C4-2B (cell line): ENCODE data around the gene PRKCE.

Source experiments
- ZFX ChIP-seq: fragments of 450-650 bp; IDR thresholded peaks from 2 replicates; pipeline ENCODE4 v1.6.1; 2017
- TF ChIP-seq, protein P1 (sequence below): fragments of 450-650 bp; conservative IDR thresholded peaks from 2 replicates; pipeline ENCODE4 v1.5.1; 2017; ENCODE audit warnings: mild to moderate bottlenecking

DNA sequence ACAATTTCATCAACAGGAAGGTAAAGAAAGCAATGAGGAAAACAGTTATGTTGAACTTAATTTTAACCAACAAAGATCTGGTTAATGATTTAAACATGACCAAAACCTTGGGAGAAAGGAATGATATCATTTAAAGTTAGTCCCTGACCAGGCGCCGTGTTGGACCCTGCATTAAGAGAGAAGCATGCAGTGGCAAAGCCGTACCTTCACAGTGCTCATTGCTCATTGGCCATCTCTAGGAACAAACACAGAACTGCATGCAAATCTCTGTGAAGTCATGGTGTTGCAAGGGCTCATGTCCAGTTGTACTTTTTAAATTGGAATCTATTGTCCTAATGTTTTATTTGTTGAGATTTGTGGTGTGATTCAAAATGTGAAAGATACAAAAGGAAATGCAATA is 28.4 kb upstream of the PRKCE start:
- TF ChIP-seq, protein P1, sequence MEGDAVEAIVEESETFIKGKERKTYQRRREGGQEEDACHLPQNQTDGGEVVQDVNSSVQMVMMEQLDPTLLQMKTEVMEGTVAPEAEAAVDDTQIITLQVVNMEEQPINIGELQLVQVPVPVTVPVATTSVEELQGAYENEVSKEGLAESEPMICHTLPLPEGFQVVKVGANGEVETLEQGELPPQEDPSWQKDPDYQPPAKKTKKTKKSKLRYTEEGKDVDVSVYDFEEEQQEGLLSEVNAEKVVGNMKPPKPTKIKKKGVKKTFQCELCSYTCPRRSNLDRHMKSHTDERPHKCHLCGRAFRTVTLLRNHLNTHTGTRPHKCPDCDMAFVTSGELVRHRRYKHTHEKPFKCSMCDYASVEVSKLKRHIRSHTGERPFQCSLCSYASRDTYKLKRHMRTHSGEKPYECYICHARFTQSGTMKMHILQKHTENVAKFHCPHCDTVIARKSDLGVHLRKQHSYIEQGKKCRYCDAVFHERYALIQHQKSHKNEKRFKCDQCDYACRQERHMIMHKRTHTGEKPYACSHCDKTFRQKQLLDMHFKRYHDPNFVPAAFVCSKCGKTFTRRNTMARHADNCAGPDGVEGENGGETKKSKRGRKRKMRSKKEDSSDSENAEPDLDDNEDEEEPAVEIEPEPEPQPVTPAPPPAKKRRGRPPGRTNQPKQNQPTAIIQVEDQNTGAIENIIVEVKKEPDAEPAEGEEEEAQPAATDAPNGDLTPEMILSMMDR = no peak
- no peak for TF ChIP-seq ZFX
